Measurements from ENCODE around the gene KCNQ1OT1. TPM values are rescaled to one million over a fixed set of nuclear protein-coding genes. Genes with fewer than 3 reads are reported as not detected.

Gene KCNQ1OT1
- total and polyA plus RNA-seq, 10 donors = 0.02 to 3.1 (median 1.7) TPM

DNA sequence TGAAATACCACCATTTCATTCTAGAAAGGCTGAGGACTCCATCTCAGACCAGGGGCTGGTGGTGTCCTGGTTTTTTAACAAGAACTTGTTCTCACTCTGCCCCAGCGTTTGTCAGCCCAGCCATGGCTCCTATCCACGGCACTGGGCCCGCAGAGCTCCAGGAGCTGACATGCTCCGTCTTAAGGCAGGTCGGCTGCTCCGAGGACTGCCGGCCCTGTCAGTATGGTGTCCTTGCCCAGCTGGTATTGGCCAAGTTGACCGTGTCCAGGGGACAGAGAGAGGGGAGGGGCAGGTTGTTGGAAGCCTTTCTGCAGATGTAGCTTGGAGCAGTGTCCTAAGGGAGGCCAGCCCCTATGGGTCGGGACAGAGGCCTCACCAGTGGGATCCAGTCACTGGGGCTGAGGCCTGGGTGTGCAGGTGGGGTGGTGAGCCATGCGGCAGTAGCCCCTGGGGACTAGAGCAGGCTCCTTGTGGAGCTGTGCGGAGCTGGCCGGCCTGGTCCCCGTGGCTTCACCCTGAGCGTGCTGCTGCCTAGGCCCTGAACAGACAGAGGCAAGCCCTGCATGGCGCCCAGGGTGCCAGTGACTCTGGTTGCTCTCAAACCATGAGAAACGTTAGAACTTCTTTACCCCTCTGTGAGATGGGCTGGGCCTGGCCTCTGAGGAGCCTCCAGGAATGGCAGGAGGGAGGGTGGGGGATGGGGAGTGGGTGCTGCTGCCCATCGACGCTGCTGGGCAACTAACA lies 39.9 kb upstream of the KCNQ1OT1 start:
- Histone ChIP-seq H3K4me3 (no peak overlapping the region), H3K4me1 (peaks cover 0 to 13% (median 2%) of the 10 kb centered on the region in 6 donors), H3K27ac (no peak overlapping the region), H3K27me3 (replicated peaks in 1 of 7) (no peaks in the 10 kb centered on the region), H3K36me3 (no peaks in the 10 kb centered on the region), H3K9me3 (no peaks in the 10 kb centered on the region)
- TF ChIP-seq CTCF (IDR thresholded peaks at IDR 0.05 in 8 of 11, conservative IDR thresholded peaks at IDR 0.05 in 3 of 11) = no peak
- TF ChIP-seq POLR2AphosphoS5 (IDR thresholded peaks at IDR 0.05) = no peak
- no peak for TF ChIP-seq POLR2A (IDR thresholded peaks at IDR 0.05)
- 84 to 96% (median 93%) methylated on average over 12 to 18 of the region's 18 CpGs for WGBS, 5 donors
- intact Hi-C loops (cut with DNase I; ENCODE audit: low total_unique reads) = no loop called here
- no peak for DNase-seq

DNA sequence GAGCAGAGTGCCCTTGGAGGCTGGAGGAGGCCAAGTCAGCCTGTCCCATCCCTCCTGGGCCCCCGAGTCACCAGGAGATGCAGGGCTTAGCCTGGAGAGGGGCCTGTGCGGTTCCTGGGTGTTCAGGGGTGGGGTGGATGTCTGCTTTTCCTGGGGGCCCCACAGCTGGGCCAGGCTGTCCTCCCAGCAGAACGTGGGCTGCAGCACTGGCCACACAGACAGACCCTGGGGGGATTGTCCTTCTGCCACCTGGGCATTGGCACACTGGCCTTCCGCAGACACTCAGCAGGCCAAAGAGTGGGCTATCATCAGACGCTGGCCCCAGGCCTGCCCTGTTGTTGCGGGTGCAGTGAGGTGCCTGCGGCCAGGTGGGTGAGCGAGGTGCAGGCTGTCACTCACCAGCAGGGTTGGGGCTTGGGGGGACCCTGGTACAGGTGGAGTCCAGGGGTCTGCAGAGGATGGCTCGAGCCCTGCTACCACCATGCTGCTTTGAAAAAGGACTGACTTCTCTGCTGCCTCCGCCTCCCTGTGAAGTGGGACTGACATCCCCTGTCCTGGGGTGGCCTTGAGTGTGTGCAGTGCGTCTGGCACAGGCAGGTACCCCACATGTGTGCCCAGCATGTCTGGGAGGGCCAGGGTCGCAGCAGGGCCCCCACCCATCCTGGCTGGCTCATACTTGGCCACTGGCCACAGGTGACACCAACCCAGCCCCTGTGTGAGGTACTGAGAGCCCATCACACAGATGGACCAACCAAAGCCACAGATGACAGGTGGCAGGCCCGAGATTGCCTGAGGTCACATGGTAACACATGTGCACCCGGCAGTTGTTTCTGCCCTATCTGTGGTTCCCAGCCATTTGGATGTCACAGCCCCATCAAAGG lies 39.0 kb upstream of the KCNQ1OT1 start:
- DNase-seq = no peak

DNA sequence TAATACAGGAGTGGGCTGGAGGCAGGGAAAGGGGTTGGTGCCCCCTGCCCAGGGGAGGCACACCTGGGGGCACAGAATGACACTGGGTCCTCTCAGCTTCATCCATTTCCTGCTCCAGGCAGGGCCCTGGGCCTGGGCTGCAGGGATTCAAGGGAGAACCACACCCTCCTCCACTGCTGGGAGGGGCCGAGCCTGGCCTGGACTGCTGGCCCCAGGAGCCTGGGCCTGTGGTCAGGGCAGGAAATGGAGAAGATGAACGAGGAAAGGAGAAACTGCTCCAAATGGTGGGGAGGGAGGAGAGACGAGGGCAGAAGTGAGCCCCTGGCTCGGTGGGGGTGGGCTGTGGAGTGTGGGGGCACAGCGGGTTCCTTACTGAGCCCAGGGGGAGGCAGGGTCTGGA lies 38.1 kb upstream of the KCNQ1OT1 start:
- intact Hi-C loops (cut with DNase I; ENCODE audit: low total_unique reads) = no loop called here

More for the DNA sequence above, 39.0 kb upstream of the KCNQ1OT1 start:
- TF ChIP-seq POLR2A (IDR thresholded peaks at IDR 0.05) (no peak), CTCF (IDR thresholded peaks at IDR 0.05 in 8 of 11, conservative IDR thresholded peaks at IDR 0.05 in 3 of 11) (no peak), POLR2AphosphoS5 (IDR thresholded peaks at IDR 0.05) (no peak)
- intact Hi-C loops (cut with DNase I; ENCODE audit: low total_unique reads) = no loop called here
- Histone ChIP-seq H3K9me3 (no peaks in the 10 kb centered on the region), H3K4me1 (peaks cover 0 to 13% (median 2%) of the 10 kb centered on the region in 6 donors), H3K27ac (no peak overlapping the region), H3K36me3 (no peaks in the 10 kb centered on the region), H3K27me3 (replicated peaks in 1 of 7) (no peaks in the 10 kb centered on the region), H3K4me3 (no peak overlapping the region)
- WGBS, 5 donors = 82 to 90% (median 85%) methylated on average over 4 to 14 of the region's 14 CpGs

More for the DNA sequence above, 38.1 kb upstream of the KCNQ1OT1 start:
- Histone ChIP-seq H3K4me1 (peaks cover 0 to 13% (median 2%) of the 10 kb centered on the region in 6 donors), H3K27me3 (replicated peaks in 1 of 7) (no peaks in the 10 kb centered on the region), H3K9me3 (no peaks in the 10 kb centered on the region), H3K27ac (no peak overlapping the region), H3K4me3 (no peak overlapping the region), H3K36me3 (no peaks in the 10 kb centered on the region)
- WGBS, 5 donors = 49 to 70% (median 61%) methylated on average over 5 of the region's 5 CpGs
- no peak for DNase-seq
- TF ChIP-seq CTCF (IDR thresholded peaks at IDR 0.05 in 8 of 11, conservative IDR thresholded peaks at IDR 0.05 in 3 of 11) (no peak), POLR2AphosphoS5 (IDR thresholded peaks at IDR 0.05) (no peak), POLR2A (IDR thresholded peaks at IDR 0.05) (no peak)
